AG08395 (cell line): ENCODE measurements around the gene DOCK4.

Experiments
- DNase-seq: peaks from one replicate; pipeline ENCODE4 v3.0.0; 2012; ENCODE audit warnings: mixed read lengths, low spot score

Gene DOCK4

GRCh38 chr7:112076324-112076723 is 129.9 kb downstream of the DOCK4 start:
- no peak for DNase-seq

- no peak for DNase-seq
These were observed 131.7 kb downstream of the DOCK4 start for GRCh38 chr7:112074464-112074863.

- DNase-seq: no peak
These were observed 132.7 kb downstream of the DOCK4 start for GRCh38 chr7:112073530-112073929.

- DNase-seq: no peak
These were observed 133.5 kb downstream of the DOCK4 start for GRCh38 chr7:112072541-112073245.

GRCh38 chr7:112071856-112072255 is 134.3 kb downstream of the DOCK4 start:
- DNase-seq: no peak

- DNase-seq: no peak
These were observed 135.4 kb downstream of the DOCK4 start for GRCh38 chr7:112070674-112071256.

GRCh38 chr7:112069879-112070321 is 136.3 kb downstream of the DOCK4 start:
- DNase-seq: no peak

- no peak for DNase-seq
These were observed 137.2 kb downstream of the DOCK4 start for GRCh38 chr7:112068967-112069366.

GRCh38 chr7:112067632-112068540 is 138.3 kb downstream of the DOCK4 start:
- DNase-seq: no peak

- no peak for DNase-seq
These were observed 139.0 kb downstream of the DOCK4 start for GRCh38 chr7:112067200-112067599.

- DNase-seq: no peak
These were observed 140.4 kb downstream of the DOCK4 start for GRCh38 chr7:112065758-112066157.

GRCh38 chr7:112064627-112065385 is 141.4 kb downstream of the DOCK4 start:
- no peak for DNase-seq

- DNase-seq: no peak
These were observed 142.2 kb downstream of the DOCK4 start for GRCh38 chr7:112063974-112064373.

GRCh38 chr7:112061051-112061450 is 145.1 kb downstream of the DOCK4 start:
- no peak for DNase-seq

- DNase-seq: no peak
These were observed 145.6 kb downstream of the DOCK4 start for GRCh38 chr7:112060625-112061024.

- DNase-seq: no peak
These were observed 146.5 kb downstream of the DOCK4 start for GRCh38 chr7:112059675-112060074.

- no peak for DNase-seq
These were observed 147.5 kb downstream of the DOCK4 start for GRCh38 chr7:112058686-112059085.

GRCh38 chr7:112056409-112056808 is 149.8 kb downstream of the DOCK4 start:
- DNase-seq: no peak

GRCh38 chr7:112053737-112054069 is 152.5 kb downstream of the DOCK4 start:
- DNase-seq: no peak

GRCh38 chr7:112052993-112053736 is 153.0 kb downstream of the DOCK4 start:
- no peak for DNase-seq

GRCh38 chr7:112052498-112052897 is 153.7 kb downstream of the DOCK4 start:
- no peak for DNase-seq
